ENCODE data around the gene PRKAA1.
"Not testable (repeated sequence)": the region's sequence is repeated elsewhere in the genome, so short reads cannot be mapped to it uniquely, and the experiment has no call there.

PRKAA1 gene

GRCh38 chr5:40826489-40827187, 28.5 kb upstream of the PRKAA1 start:
- in situ Hi-C loops (cut with MboI; ENCODE audit: low sequenced_read_pairs), result no loop called here

GRCh38 chr5:40825461-40826043, 27.4 kb upstream of the PRKAA1 start:
- in situ Hi-C loops (cut with MboI; ENCODE audit: low sequenced_read_pairs), result not testable (repeated sequence)

- in situ Hi-C loops (cut with MboI; ENCODE audit: low sequenced_read_pairs), result no loop called here
These were observed 25.3 kb upstream of the PRKAA1 start for GRCh38 chr5:40823459-40823858.

GRCh38 chr5:40813698-40814281, 15.6 kb upstream of the PRKAA1 start:
- in situ Hi-C loops (cut with MboI; ENCODE audit: low sequenced_read_pairs), result no loop called here

GRCh38 chr5:40812125-40812524, 14.0 kb upstream of the PRKAA1 start:
- in situ Hi-C loops (cut with MboI; ENCODE audit: low sequenced_read_pairs), result no loop called here

GRCh38 chr5:40801771-40802562, 3.8 kb upstream of the PRKAA1 start:
- in situ Hi-C loops (cut with MboI; ENCODE audit: low sequenced_read_pairs), result no loop called here

- in situ Hi-C loops (cut with MboI; ENCODE audit: low sequenced_read_pairs), result no loop called here
These were observed 1.1 kb upstream of the PRKAA1 start for GRCh38 chr5:40799258-40799657.

GRCh38 chr5:40798801-40799210, 632 bp upstream of the PRKAA1 start:
- in situ Hi-C loops (cut with MboI; ENCODE audit: low sequenced_read_pairs), result no loop called here

GRCh38 chr5:40797273-40798011, 732 bp downstream of the PRKAA1 start:
- in situ Hi-C loops (cut with MboI; ENCODE audit: low sequenced_read_pairs), result no loop called here

GRCh38 chr5:40796487-40796889, 1.7 kb downstream of the PRKAA1 start:
- in situ Hi-C loops (cut with MboI; ENCODE audit: low sequenced_read_pairs), result no loop called here

GRCh38 chr5:40794877-40795276, 3.3 kb downstream of the PRKAA1 start:
- in situ Hi-C loops (cut with MboI; ENCODE audit: low sequenced_read_pairs), result not testable (repeated sequence)

- in situ Hi-C loops (cut with MboI; ENCODE audit: low sequenced_read_pairs), result not testable (repeated sequence)
These were observed 3.8 kb downstream of the PRKAA1 start for GRCh38 chr5:40794340-40794739.

- in situ Hi-C loops (cut with MboI; ENCODE audit: low sequenced_read_pairs), result not testable (repeated sequence)
These were observed 5.5 kb downstream of the PRKAA1 start for GRCh38 chr5:40792691-40793090.

- in situ Hi-C loops (cut with MboI; ENCODE audit: low sequenced_read_pairs), result no loop called here
These were observed 6.4 kb downstream of the PRKAA1 start for GRCh38 chr5:40791715-40792139.

- in situ Hi-C loops (cut with MboI; ENCODE audit: low sequenced_read_pairs), result no loop called here
These were observed 7.1 kb downstream of the PRKAA1 start for GRCh38 chr5:40790947-40791593.

- in situ Hi-C loops (cut with MboI; ENCODE audit: low sequenced_read_pairs), result not testable (repeated sequence)
These were observed 9.2 kb downstream of the PRKAA1 start for GRCh38 chr5:40788941-40789340.

GRCh38 chr5:40787986-40788385, 10.2 kb downstream of the PRKAA1 start:
- in situ Hi-C loops (cut with MboI; ENCODE audit: low sequenced_read_pairs), result no loop called here

GRCh38 chr5:40786664-40787063, 11.5 kb downstream of the PRKAA1 start:
- in situ Hi-C loops (cut with MboI; ENCODE audit: low sequenced_read_pairs), result not testable (repeated sequence)

GRCh38 chr5:40784916-40785315, 13.3 kb downstream of the PRKAA1 start:
- in situ Hi-C loops (cut with MboI; ENCODE audit: low sequenced_read_pairs), result no loop called here

- in situ Hi-C loops (cut with MboI; ENCODE audit: low sequenced_read_pairs), result no loop called here
These were observed 14.0 kb downstream of the PRKAA1 start for GRCh38 chr5:40784027-40784653.
